M059J (cell line): ENCODE results near the gene OR5AU1. TPM values are rescaled to one million over a fixed set of nuclear protein-coding genes. Genes with fewer than 3 reads are reported as not detected.

Source experiments
- DNase-seq: peaks from one replicate; pipeline ENCODE4 v3.0.0-alpha.2; 2012; ENCODE audit warnings: low read depth
- total RNA-seq: library from RNA; depleted of rRNA; stranded (reverse); fragments of >200 nt; shearing (Covaris generic); gene quantifications from 2 replicates; pipeline ENCODE4 v1.2.3, GENCODE V29; 2014; rRNA removed

OR5AU1 gene
- total RNA-seq = not detected in 2 replicates

GRCh38 chr14:21155963-21156362 lies at the start of gene OR5AU1:
Gene OR5AU1, minus strand, starts transcription at chr14:21156063. Its CDS starts 191 bp downstream, at chr14:21155872.
- DNase-seq = no peak

GRCh38 chr14:21205026-21205677 lies 49.3 kb upstream of the OR5AU1 start:
- no peak for DNase-seq

- DNase-seq = no peak
These were observed 48.5 kb upstream of the OR5AU1 start for GRCh38 chr14:21204167-21205025.

GRCh38 chr14:21203470-21204166 lies 47.8 kb upstream of the OR5AU1 start:
- DNase-seq = no peak

- DNase-seq = no peak
These were observed 46.8 kb upstream of the OR5AU1 start for GRCh38 chr14:21202463-21203358.

- DNase-seq = no peak
These were observed 46.0 kb upstream of the OR5AU1 start for GRCh38 chr14:21201732-21202462.

- no peak for DNase-seq
These were observed 45.0 kb upstream of the OR5AU1 start for GRCh38 chr14:21200752-21201461.

GRCh38 chr14:21199611-21200560 lies 44.0 kb upstream of the OR5AU1 start:
- no peak for DNase-seq

- DNase-seq = no peak
These were observed 41.7 kb upstream of the OR5AU1 start for GRCh38 chr14:21197418-21198205.

GRCh38 chr14:21194597-21194996 lies 38.7 kb upstream of the OR5AU1 start:
- DNase-seq = no peak

GRCh38 chr14:21192875-21193535 lies 37.1 kb upstream of the OR5AU1 start:
- no peak for DNase-seq

- no peak for DNase-seq
These were observed 36.6 kb upstream of the OR5AU1 start for GRCh38 chr14:21192447-21192822.

GRCh38 chr14:21191809-21192446 lies 36.1 kb upstream of the OR5AU1 start:
- peak; percentile 74 for DNase-seq

- DNase-seq = no peak
These were observed 35.5 kb upstream of the OR5AU1 start for GRCh38 chr14:21191261-21191808.

- no peak for DNase-seq
These were observed 29.6 kb upstream of the OR5AU1 start for GRCh38 chr14:21185491-21185890.

- DNase-seq = no peak
These were observed 28.4 kb upstream of the OR5AU1 start for GRCh38 chr14:21184254-21184653.

GRCh38 chr14:21182166-21182565 lies 26.3 kb upstream of the OR5AU1 start:
- no peak for DNase-seq
